HEK293 (cell line): ENCODE data around the gene GRIP1.

Experiments
- CTCF ChIA-PET: fragments of 350-600 bp; formaldehyde crosslinking; extraction: SDS; loops from one replicate; lab custom pipeline; 2021; ENCODE audit warnings: antibody characterized with exemption; lab: Yijun Ruan, JAX
- POLR2A ChIA-PET: fragments of 300-600 bp; formaldehyde crosslinking; extraction: SDS; loops from one replicate; lab custom pipeline; 2020; ENCODE audit warnings: antibody characterized with exemption, inconsistent platforms; lab: Yijun Ruan, JAX
- H3K27ac ChIP-seq: fragments of 200-500 bp; sonication (Bioruptor generic); 2 replicates; pipeline ENCODE4 v1.5.1; 2014; ENCODE audit warnings: low read depth, low read length, control low read depth, inconsistent platforms; ENCODE audit errors: extremely low read depth
- H3K36me3 ChIP-seq, 2 experiments: fragments of 200-500 bp in 1 of 2; sonication (Bioruptor generic) in 1 of 2; 1 replicate in 1 of 2; 2 replicates in 1 of 2; pipeline ENCODE4 v1.5.1; 2014 to 2017; ENCODE audit warnings: inconsistent platforms in 2 of 2, low read length in 2 of 2; ENCODE audit not compliant: control insufficient read depth in 2 of 2, insufficient read depth in 1 of 2
- H3K4me1 ChIP-seq: fragments of 200-500 bp; sonication (Bioruptor generic); 2 replicates; pipeline ENCODE4 v1.5.1; 2014; ENCODE audit warnings: mild to moderate bottlenecking, low read length, inconsistent platforms; ENCODE audit not compliant: control insufficient read depth, insufficient read depth
- H3K4me3 ChIP-seq: 2 replicates; pipeline ENCODE4 v1.5.1; 2011; ENCODE audit warnings: low read depth, mild to moderate bottlenecking, control low read depth, low read length, moderate library complexity
- H3K9me3 ChIP-seq: fragments of 200-500 bp; sonication (Bioruptor generic); 2 replicates; pipeline ENCODE4 v1.5.1; 2014; ENCODE audit warnings: low read depth, low read length, inconsistent platforms; ENCODE audit not compliant: control insufficient read depth, insufficient read depth
- BCL11A ChIP-seq: fragments of 450-650 bp; formaldehyde crosslinking; IDR thresholded peaks from 2 replicates; pipeline ENCODE4 v1.5.1; 2016; ENCODE audit warnings: low read depth, missing biosample characterization, missing genetic modification characterization
- BCL11B ChIP-seq: fragments of 450-650 bp; formaldehyde crosslinking; IDR thresholded peaks from 2 replicates; pipeline ENCODE4 v1.5.1; 2016; ENCODE audit warnings: low read depth, missing biosample characterization, missing genetic modification characterization
- PRDM6 ChIP-seq: fragments of 450-650 bp; formaldehyde crosslinking; IDR thresholded peaks from 2 replicates; pipeline ENCODE4 v1.5.1; 2017; ENCODE audit warnings: missing biosample characterization, missing genetic modification characterization
- REPIN1 ChIP-seq: fragments of 450-650 bp; formaldehyde crosslinking; IDR thresholded peaks from 2 replicates; pipeline ENCODE4 v1.5.1; 2017; ENCODE audit warnings: missing biosample characterization, missing genetic modification characterization, low read depth
- SALL2 ChIP-seq: fragments of 450-650 bp; formaldehyde crosslinking; IDR thresholded peaks from 2 replicates; pipeline ENCODE4 v1.5.0; 2017; ENCODE audit warnings: missing biosample characterization, mild to moderate bottlenecking, missing genetic modification characterization, borderline replicate concordance
- SP3 ChIP-seq: fragments of 450-650 bp; formaldehyde crosslinking; IDR thresholded peaks from 2 replicates; pipeline ENCODE4 v1.5.1; 2016; ENCODE audit warnings: missing biosample characterization, missing genetic modification characterization
- ZBTB11 ChIP-seq: fragments of 450-650 bp; formaldehyde crosslinking; conservative IDR thresholded peaks from 2 replicates; pipeline ENCODE4 v1.5.1; 2016; ENCODE audit warnings: low read depth, missing biosample characterization, missing genetic modification characterization
- ZBTB8A ChIP-seq: fragments of 450-650 bp; formaldehyde crosslinking; IDR thresholded peaks from 2 replicates; pipeline ENCODE4 v1.5.1; 2016; ENCODE audit warnings: missing biosample characterization, missing genetic modification characterization
- ZNF16 ChIP-seq: fragments of 450-650 bp; formaldehyde crosslinking; IDR thresholded peaks from 2 replicates; pipeline ENCODE4 v1.5.1; 2016; ENCODE audit warnings: low read depth, missing biosample characterization, missing genetic modification characterization
- ZNF324 ChIP-seq: fragments of 450-650 bp; formaldehyde crosslinking; IDR thresholded peaks from 2 replicates; pipeline ENCODE4 v1.5.1; 2016; ENCODE audit warnings: missing biosample characterization, missing genetic modification characterization
- ZNF335 ChIP-seq: fragments of 450-650 bp; formaldehyde crosslinking; conservative IDR thresholded peaks from 2 replicates; pipeline ENCODE4 v1.5.1; 2016; ENCODE audit warnings: missing biosample characterization, missing genetic modification characterization
- ZNF341 ChIP-seq: fragments of 450-650 bp; formaldehyde crosslinking; IDR thresholded peaks from 2 replicates; pipeline ENCODE4; 2016; ENCODE audit warnings: low read depth, missing biosample characterization, missing genetic modification characterization
- ZNF398 ChIP-seq: fragments of 450-650 bp; formaldehyde crosslinking; IDR thresholded peaks from 2 replicates; pipeline ENCODE4 v1.5.1; 2017; ENCODE audit warnings: missing biosample characterization, missing genetic modification characterization
- ZNF510 ChIP-seq: fragments of 450-650 bp; formaldehyde crosslinking; IDR thresholded peaks from 2 replicates; pipeline ENCODE4 v1.5.1; 2018; ENCODE audit warnings: mild to moderate bottlenecking, missing genetic modification characterization, missing biosample characterization; ENCODE audit not compliant: insufficient replicate concordance
- ZNF555 ChIP-seq: fragments of 450-650 bp; formaldehyde crosslinking; conservative IDR thresholded peaks from 2 replicates; pipeline ENCODE4 v1.5.1; 2017; ENCODE audit warnings: missing biosample characterization, mild to moderate bottlenecking, missing genetic modification characterization, inconsistent platforms
- ZNF768 ChIP-seq: fragments of 450-650 bp; formaldehyde crosslinking; IDR thresholded peaks from 2 replicates; pipeline ENCODE4 v1.5.1; 2018; ENCODE audit warnings: missing biosample characterization, mild to moderate bottlenecking, missing genetic modification characterization
- ZXDB ChIP-seq: fragments of 450-650 bp; formaldehyde crosslinking; IDR thresholded peaks from 2 replicates; pipeline ENCODE4 v1.5.1; 2016; ENCODE audit warnings: missing biosample characterization, missing genetic modification characterization
- TF ChIP-seq, protein P1 (sequence below): fragments of 450-650 bp; formaldehyde crosslinking; IDR thresholded peaks from 2 replicates; pipeline ENCODE4 v1.5.1; 2016; ENCODE audit warnings: missing biosample characterization, missing genetic modification characterization
- TF ChIP-seq, protein P2 (sequence below): fragments of 450-650 bp; formaldehyde crosslinking; IDR thresholded peaks from 2 replicates; pipeline ENCODE4 v1.5.1; 2016; ENCODE audit warnings: missing biosample characterization, missing genetic modification characterization

Gene GRIP1

GRCh38 chr12:66449531-66449930, 229.3 kb downstream of the GRIP1 start:
- Histone ChIP-seq H3K36me3 (no peaks in the 10 kb centered on the region), H3K4me1 (no peaks in the 10 kb centered on the region; the same call in 1 of the 2 replicates), H3K9me3 (no peaks in the 10 kb centered on the region), H3K4me3 (no peak overlapping the region), H3K27ac (no peak overlapping the region)
- CTCF ChIA-PET: no interaction called here
- POLR2A ChIA-PET: no interaction called here
- TF ChIP-seq BCL11B (tag by site-specific recombination) (no peak), REPIN1 (tag by site-specific recombination) (no peak), BCL11A (tag by site-specific recombination) (no peak), PRDM6 (tag by site-specific recombination) (no peak), ZNF324 (tag by site-specific recombination) (no peak), ZXDB (tag by site-specific recombination) (no peak), ZNF398 (tag by site-specific recombination) (no peak), ZNF335 (no peak), ZNF341 (no peak), ZNF510 (no peak), SALL2 (tag by site-specific recombination) (no peak), ZBTB11 (tag by site-specific recombination) (no peak), ZNF555 (no peak), ZNF768 (no peak), ZBTB8A (tag by site-specific recombination) (no peak), ZNF16 (tag by site-specific recombination) (no peak), SP3 (tag by site-specific recombination) (no peak)
- TF ChIP-seq, protein P1, sequence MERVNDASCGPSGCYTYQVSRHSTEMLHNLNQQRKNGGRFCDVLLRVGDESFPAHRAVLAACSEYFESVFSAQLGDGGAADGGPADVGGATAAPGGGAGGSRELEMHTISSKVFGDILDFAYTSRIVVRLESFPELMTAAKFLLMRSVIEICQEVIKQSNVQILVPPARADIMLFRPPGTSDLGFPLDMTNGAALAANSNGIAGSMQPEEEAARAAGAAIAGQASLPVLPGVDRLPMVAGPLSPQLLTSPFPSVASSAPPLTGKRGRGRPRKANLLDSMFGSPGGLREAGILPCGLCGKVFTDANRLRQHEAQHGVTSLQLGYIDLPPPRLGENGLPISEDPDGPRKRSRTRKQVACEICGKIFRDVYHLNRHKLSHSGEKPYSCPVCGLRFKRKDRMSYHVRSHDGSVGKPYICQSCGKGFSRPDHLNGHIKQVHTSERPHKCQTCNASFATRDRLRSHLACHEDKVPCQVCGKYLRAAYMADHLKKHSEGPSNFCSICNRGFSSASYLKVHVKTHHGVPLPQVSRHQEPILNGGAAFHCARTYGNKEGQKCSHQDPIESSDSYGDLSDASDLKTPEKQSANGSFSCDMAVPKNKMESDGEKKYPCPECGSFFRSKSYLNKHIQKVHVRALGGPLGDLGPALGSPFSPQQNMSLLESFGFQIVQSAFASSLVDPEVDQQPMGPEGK (tag by site-specific recombination): no peak
- TF ChIP-seq, protein P2, sequence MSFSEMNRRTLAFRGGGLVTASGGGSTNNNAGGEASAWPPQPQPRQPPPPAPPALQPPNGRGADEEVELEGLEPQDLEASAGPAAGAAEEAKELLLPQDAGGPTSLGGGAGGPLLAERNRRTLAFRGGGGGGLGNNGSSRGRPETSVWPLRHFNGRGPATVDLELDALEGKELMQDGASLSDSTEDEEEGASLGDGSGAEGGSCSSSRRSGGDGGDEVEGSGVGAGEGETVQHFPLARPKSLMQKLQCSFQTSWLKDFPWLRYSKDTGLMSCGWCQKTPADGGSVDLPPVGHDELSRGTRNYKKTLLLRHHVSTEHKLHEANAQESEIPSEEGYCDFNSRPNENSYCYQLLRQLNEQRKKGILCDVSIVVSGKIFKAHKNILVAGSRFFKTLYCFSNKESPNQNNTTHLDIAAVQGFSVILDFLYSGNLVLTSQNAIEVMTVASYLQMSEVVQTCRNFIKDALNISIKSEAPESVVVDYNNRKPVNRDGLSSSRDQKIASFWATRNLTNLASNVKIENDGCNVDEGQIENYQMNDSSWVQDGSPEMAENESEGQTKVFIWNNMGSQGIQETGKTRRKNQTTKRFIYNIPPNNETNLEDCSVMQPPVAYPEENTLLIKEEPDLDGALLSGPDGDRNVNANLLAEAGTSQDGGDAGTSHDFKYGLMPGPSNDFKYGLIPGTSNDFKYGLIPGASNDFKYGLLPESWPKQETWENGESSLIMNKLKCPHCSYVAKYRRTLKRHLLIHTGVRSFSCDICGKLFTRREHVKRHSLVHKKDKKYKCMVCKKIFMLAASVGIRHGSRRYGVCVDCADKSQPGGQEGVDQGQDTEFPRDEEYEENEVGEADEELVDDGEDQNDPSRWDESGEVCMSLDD (tag by site-specific recombination): no peak
